Omental fat pad (tissue), 4 donors: ENCODE measurements around the gene SH3RF1. TPM values are rescaled to one million over a fixed set of nuclear protein-coding genes. Genes with fewer than 3 reads are reported as not detected.

Experiments used
- ATAC-seq: fragments of 150-250 bp; one replicate; pipeline ENCODE4 v1.9.1; 2016; ENCODE audit warnings: mild to moderate bottlenecking, moderate library complexity; ENCODE audit not compliant: low FRiP score
- DNase-seq: peaks from one replicate; pipeline ENCODE4 v3.0.0-alpha.2; 2019; ENCODE audit warnings: low spot score
- CTCF ChIP-seq, 3 donors: fragments of 450-650 bp; IDR thresholded peaks; one replicate each; pipeline ENCODE4 v1.5.1; 2016 to 2017; ENCODE audit warnings: antibody characterized with exemption in 3 of 3, mild to moderate bottlenecking in 3 of 3, moderate library complexity in 2 of 3
- total RNA-seq, 4 donors: library from RNA; depleted of rRNA; stranded (reverse); fragments of >200 nt; gene quantifications; one replicate each; pipeline ENCODE4 v1.1.0, GENCODE V29; 2016

SH3RF1 gene
- total RNA-seq, 4 donors from 2014 or later: 15.9 to 28.5 (median 23.5) TPM

DNA sequence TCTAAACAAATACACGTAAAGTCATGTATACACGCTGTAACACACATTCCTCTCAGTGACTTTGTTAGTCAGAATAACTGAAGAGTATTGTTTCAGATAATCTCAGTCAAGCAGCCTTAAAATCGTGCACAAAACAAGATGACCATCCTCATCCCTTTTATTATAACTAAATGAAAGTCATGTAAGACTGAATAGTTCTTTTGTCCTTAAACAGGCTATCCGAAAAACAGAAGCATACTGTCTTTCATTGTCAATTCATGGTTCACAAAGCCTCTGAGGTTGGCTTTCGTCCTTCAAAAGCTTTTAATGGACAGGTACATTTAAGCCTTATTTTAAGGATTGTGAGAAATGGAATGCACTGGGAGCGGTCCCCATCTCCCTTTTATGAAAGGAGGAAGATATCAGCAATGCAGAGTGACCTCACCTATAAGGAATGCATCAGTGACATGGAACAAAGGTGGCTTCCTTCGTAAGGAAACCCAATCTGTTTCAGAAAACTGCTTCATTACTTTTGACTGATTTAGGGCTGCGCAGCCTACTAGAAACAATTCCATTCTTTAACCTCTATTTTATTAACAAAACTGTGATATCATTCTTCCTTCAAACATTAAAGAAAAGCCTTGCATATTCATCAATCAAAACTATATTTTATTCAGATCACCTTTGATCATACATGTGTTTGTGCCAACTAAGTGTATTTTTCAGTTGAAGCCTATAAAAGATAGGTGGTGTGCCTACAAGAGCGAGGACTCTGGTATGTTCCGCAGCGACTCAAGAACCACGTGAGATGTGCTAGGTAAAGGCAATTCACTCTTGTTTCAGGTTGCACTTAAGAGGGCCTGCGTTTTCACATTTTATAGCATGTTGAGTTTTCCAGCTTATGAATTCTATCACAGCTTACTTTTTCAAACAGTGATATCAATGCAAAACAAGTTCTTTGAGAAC lies 19.2 kb downstream of the SH3RF1 start:
- no peak for DNase-seq
- no peak for TF ChIP-seq CTCF (IDR thresholded peaks at IDR 0.05)
- ATAC-seq: no peak

- DNase-seq (no peak), ATAC-seq (no peak)
- TF ChIP-seq CTCF (IDR thresholded peaks at IDR 0.05): no peak
Observed at GRCh38 chr4:169250796-169251195, 20.0 kb downstream of the SH3RF1 start.

DNA sequence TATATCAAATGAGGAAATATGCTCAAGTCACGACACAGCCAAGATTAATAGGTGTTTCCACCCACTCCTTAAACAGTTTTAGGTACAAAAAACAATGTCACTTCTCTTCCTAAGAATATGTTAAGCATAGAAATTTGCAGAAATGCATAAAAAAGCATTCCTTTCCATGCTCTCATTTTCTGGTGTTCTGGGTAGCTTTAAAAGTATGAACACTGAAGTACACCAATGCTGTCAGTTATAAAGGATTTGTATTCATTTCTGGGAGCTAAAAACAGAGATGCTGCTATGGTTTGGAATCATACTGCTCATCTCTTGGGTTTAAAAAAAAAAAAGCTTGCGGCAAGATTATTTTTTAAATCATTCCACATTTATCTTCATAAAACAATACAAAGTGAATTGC lies 20.8 kb downstream of the SH3RF1 start:
- no peak for ATAC-seq
- no peak for TF ChIP-seq CTCF (IDR thresholded peaks at IDR 0.05)
- DNase-seq: no peak

DNA sequence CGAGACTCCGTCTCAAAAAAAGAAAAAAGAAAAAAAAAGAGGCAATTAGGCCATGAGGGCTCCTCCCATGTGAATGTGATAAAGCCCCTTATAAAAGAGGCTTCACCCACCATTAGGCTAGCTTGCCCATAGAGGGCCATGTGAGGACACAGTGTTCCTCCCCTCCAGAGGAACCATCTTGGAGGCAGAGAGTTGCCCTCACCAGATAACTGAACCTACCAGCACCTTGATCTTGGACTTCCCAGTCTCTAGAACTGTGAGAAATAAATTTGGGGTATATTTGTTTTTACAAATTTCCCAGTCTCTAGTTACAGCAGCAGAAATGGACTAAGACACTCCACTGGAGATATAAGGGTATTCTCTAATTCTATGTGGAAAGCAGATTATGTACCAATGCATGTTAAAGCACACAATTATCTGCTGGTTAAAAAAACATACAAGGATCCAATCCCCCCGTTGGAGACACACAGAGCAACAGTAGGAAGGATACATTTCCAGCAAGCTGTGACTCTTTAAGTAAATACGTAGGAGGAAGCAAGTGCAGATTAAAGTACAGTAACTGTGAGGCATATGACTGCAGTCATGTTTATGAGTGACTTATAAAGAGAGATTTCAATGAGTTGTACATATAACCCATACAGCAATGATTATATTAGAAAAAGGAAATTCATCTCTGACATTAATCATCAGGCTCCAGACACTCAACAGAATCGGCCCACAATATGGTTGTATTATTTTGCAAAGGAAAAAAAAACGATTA lies 21.4 kb downstream of the SH3RF1 start:
- no peak for TF ChIP-seq CTCF (IDR thresholded peaks at IDR 0.05)
- ATAC-seq (no peak), DNase-seq (no peak)

GRCh38 chr4:169248645-169249044 lies 22.1 kb downstream of the SH3RF1 start:
- DNase-seq (no peak), ATAC-seq (no peak)
- no peak for TF ChIP-seq CTCF (IDR thresholded peaks at IDR 0.05)

- no peak for TF ChIP-seq CTCF (IDR thresholded peaks at IDR 0.05)
- ATAC-seq: no peak
Observed at GRCh38 chr4:169246957-169247396, 23.8 kb downstream of the SH3RF1 start.

More at GRCh38 chr4:169246957-169247396, 23.8 kb downstream of the SH3RF1 start:
- no peak for DNase-seq
